PFSK-1 (cell line): ENCODE results near the gene C15orf39.

Experiments used
- FOXP2 ChIP-seq: optimal IDR thresholded peaks from 2 replicates; pipeline ENCODE3; 2011; ENCODE audit warnings: borderline replicate concordance, control low read depth, inconsistent platforms; ENCODE audit not compliant: insufficient read depth; ENCODE audit errors: extremely low read length, extremely low read depth
- POLR2AphosphoS5 ChIP-seq: IDR thresholded peaks from 2 replicates; pipeline ENCODE4 v1.6.1; 2012; ENCODE audit warnings: low read depth, mild to moderate bottlenecking, control low read depth, low read length, moderate library complexity
- SIN3A ChIP-seq: IDR thresholded peaks from 2 replicates; pipeline ENCODE4 v1.6.1; 2012; ENCODE audit warnings: mild to moderate bottlenecking, low read length, moderate library complexity, borderline replicate concordance; ENCODE audit not compliant: insufficient read depth
- TAF1 ChIP-seq: IDR thresholded peaks from 2 replicates; pipeline ENCODE4 v1.6.1; 2012; ENCODE audit warnings: low read length, control low read depth, borderline replicate concordance; ENCODE audit not compliant: insufficient read depth
- TF ChIP-seq, protein P1 (sequence below), 2 experiments: IDR thresholded peaks; 2 replicates each; pipeline versions ENCODE4 v1.6.1 to v1.8.0; 2011 to 2012; ENCODE audit warnings: low read depth in 2 of 2, low read length in 2 of 2, control low read depth in 1 of 2, inconsistent platforms in 1 of 2, mild to moderate bottlenecking in 1 of 2, moderate library complexity in 1 of 2; ENCODE audit not compliant: insufficient read depth in 1 of 2

The C15orf39 gene

DNA sequence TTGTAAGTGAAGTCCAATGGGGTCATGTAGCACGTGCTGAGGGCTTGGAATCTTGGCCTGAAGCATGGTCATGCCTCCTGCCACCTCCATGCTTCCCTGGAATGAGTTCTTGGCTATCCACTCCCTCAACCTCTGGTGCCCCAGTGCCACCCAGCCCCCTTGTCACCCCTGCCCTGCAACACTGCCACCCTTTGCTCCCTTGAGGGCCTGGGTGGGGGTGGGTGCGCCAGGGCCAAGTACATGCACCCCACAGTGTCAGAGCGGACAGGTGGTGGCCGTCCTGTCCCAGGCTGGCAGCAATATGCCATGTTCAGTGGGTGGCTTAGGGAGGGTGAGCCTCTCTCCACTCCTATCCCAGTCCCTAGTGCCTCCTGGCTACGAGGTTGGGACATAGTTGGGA is 27.6 kb upstream of the C15orf39 start:
- no peak for TF ChIP-seq SIN3A
- TF ChIP-seq TAF1, result no peak
- no peak for TF ChIP-seq POLR2AphosphoS5
- no peak for TF ChIP-seq FOXP2
- TF ChIP-seq, protein P1, sequence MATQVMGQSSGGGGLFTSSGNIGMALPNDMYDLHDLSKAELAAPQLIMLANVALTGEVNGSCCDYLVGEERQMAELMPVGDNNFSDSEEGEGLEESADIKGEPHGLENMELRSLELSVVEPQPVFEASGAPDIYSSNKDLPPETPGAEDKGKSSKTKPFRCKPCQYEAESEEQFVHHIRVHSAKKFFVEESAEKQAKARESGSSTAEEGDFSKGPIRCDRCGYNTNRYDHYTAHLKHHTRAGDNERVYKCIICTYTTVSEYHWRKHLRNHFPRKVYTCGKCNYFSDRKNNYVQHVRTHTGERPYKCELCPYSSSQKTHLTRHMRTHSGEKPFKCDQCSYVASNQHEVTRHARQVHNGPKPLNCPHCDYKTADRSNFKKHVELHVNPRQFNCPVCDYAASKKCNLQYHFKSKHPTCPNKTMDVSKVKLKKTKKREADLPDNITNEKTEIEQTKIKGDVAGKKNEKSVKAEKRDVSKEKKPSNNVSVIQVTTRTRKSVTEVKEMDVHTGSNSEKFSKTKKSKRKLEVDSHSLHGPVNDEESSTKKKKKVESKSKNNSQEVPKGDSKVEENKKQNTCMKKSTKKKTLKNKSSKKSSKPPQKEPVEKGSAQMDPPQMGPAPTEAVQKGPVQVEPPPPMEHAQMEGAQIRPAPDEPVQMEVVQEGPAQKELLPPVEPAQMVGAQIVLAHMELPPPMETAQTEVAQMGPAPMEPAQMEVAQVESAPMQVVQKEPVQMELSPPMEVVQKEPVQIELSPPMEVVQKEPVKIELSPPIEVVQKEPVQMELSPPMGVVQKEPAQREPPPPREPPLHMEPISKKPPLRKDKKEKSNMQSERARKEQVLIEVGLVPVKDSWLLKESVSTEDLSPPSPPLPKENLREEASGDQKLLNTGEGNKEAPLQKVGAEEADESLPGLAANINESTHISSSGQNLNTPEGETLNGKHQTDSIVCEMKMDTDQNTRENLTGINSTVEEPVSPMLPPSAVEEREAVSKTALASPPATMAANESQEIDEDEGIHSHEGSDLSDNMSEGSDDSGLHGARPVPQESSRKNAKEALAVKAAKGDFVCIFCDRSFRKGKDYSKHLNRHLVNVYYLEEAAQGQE (IDR thresholded peaks at IDR 0.05; ENCODE audit: insufficient read depth in 1 of 2, low read depth in 2 of 2, low read length in 2 of 2), result no peak

DNA sequence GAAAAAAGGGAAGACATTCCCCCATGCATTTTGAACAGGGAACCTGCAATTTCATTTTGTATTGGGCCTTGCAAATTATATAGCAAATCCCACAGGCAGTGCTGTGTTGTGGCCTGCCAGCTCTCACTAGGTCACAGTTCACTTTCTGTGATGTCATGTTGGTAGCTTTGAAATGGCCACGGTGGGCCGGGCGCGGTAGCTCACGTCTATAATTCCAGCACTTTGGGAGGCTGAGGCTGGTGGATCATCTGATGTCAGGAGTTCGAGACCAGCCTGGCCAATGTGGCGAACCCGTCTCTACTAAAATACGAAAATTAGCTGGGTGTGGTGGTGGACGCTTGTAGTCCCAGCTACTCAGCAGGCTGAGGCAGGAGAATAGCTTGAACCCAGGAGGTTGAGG is 27.0 kb upstream of the C15orf39 start:
- TF ChIP-seq SIN3A, result no peak
- no peak for TF ChIP-seq FOXP2
- TF ChIP-seq TAF1, result no peak
- no peak for TF ChIP-seq POLR2AphosphoS5
- TF ChIP-seq, protein P1 (IDR thresholded peaks at IDR 0.05; ENCODE audit: insufficient read depth in 1 of 2, low read depth in 2 of 2, low read length in 2 of 2), result no peak

DNA sequence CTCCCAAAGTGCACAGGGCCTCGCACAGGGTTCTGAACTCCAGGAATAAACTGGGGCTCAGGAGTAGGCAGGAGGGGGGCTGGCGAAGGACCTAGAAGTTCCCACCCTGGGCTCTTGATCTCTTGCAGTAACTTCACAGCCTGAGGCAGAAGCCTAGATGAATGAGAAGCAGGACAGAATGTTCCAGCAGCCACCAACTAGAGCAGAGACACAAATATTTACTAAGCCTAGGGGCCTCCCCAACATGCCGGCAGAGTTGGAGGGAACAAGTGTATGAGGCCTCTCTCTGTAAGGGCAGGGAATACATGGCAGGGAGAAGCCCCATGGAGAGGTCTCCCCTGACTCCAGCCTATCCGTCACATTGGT is 25.3 kb upstream of the C15orf39 start:
- no peak for TF ChIP-seq POLR2AphosphoS5
- TF ChIP-seq, protein P1 (IDR thresholded peaks at IDR 0.05; ENCODE audit: insufficient read depth in 1 of 2, low read depth in 2 of 2, low read length in 2 of 2), result no peak
- no peak for TF ChIP-seq FOXP2
- TF ChIP-seq SIN3A, result no peak

DNA sequence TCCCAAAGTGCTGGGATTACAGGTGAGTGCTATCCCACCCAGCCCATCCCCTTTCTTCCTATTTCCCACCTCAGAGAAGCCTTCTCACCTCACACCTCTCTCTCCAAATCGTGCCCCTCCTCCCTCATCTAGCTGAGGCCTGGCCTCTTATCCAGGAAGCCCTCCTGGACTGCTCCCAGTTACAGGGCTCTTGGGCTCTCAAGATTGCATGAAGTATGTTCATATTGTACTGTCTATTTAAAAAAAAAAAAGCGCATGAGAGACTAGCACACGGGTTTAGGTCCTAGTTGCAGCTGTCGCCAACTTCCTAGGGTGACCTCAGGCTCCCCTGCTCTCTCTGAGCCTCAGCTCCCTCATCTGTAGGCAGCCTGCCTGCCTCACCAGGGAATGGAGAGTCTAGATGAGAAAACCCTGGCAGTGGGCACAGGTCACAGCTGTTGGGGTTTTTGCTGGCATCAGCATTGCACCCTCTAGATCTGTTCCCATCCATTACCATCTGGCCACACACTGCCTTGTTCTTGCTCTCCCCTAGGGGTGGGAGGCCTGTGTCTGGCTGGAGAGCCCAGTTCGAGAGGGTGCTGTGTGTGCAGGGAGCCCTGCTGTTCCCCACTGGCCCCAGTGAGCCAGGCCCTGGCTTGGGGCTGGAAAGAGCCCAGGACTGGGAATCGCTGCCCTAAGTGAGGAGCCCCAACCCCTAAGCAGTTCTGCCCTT is 24.2 kb upstream of the C15orf39 start:
- TF ChIP-seq, protein P1 (IDR thresholded peaks at IDR 0.05; ENCODE audit: insufficient read depth in 1 of 2, low read depth in 2 of 2, low read length in 2 of 2), result no peak
- TF ChIP-seq SIN3A (no peak), FOXP2 (no peak), POLR2AphosphoS5 (no peak), TAF1 (no peak)
